ENCODE data around the gene ZNF304.

DNA sequence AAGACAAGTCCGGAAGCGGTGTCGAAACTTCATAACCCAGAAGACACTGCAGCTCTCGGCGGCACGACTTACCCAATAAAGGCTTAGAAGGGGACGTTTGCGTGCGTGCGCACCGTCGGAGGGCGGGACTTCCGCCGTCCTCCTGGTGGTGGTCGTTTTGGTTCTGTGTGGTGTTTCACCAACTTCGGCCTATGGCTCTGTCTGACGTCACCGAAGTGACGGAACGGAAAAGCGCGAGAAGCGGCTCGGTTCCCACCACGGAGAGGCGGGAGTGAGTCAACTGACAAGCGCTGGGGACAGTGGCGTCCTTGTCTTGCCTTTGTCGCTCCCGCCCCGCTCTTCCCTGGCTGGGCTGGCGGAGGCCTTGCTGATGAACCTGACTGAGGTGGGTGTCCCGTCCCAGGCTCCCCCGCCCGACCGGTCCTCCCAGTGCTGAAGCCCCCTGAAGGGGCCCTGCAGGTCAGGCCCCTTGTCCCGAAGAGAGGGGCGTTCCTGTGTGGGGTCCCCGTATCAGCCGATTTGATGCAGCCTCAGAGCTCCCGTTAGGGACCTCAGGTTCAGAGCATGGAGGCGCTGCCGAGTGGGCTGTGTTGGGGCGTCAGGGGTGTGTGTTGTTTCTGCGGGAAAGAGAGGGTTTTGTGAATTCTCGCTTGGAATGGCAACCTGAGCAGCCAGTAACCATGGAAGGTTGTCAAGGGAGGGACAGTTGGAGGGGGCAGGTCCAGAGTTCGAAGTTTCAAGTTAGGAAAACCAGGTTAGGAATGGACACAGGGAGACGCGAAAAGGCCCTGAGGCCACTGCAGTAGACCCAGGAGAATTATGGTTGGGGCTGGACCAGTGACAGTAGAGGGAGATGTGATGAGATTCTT lies 38.9 kb downstream of the ZNF304 start, which contains the start of gene ZNF548:
- TF ChIP-seq CTCF (IDR thresholded peaks at IDR 0.05): peak; percentile 17
- TF ChIP-seq ZFX (IDR thresholded peaks at IDR 0.05; ENCODE audit: borderline replicate concordance): no peak

Data from 22Rv1 (cell line).